ENCODE measurements around the gene UNC119B.

DNA sequence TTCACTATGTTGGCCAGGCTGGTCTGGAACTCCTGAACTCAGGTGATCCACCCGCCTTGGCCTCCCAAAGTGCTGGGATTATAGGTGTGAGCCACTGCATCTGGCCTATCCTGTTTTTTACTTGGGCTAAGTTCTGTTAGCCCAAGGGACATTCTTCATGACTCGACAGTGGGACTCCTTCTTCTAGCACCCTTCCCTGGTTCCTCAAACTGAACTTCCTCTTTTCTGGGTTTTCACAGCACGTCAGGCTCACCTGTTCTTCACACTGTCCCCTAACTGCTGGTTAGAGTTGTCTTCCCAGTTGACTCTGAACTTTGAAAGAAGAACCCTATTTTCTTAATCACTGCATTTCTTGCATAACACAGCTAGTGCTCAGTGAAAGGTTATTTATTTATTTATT, 47.4 kb upstream of the UNC119B start:
- TF ChIP-seq, protein P1, sequence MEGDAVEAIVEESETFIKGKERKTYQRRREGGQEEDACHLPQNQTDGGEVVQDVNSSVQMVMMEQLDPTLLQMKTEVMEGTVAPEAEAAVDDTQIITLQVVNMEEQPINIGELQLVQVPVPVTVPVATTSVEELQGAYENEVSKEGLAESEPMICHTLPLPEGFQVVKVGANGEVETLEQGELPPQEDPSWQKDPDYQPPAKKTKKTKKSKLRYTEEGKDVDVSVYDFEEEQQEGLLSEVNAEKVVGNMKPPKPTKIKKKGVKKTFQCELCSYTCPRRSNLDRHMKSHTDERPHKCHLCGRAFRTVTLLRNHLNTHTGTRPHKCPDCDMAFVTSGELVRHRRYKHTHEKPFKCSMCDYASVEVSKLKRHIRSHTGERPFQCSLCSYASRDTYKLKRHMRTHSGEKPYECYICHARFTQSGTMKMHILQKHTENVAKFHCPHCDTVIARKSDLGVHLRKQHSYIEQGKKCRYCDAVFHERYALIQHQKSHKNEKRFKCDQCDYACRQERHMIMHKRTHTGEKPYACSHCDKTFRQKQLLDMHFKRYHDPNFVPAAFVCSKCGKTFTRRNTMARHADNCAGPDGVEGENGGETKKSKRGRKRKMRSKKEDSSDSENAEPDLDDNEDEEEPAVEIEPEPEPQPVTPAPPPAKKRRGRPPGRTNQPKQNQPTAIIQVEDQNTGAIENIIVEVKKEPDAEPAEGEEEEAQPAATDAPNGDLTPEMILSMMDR (conservative IDR thresholded peaks at IDR 0.05; ENCODE audit: low read depth, low read length): no peak
- TF ChIP-seq MXI1 (IDR thresholded peaks at IDR 0.05; ENCODE audit: borderline replicate concordance, low read depth, low read length): no peak

Data from IMR-90 (cell line).